KMS-11 (cell line): ENCODE results near the gene UBE2L3.
A peak's percentile ranks its signal among the peaks of the same experiment; 100 is the strongest.

Experiments used
- H2AFZ ChIP-seq: fragments of 200-600 bp; sonication (generic); 2 replicates; pipeline ENCODE4 v1.6.1; 2016; ENCODE audit warnings: antibody characterized with exemption, mixed run types, low read depth
- H3K27ac ChIP-seq: fragments of 200-600 bp; sonication (generic); 2 replicates; pipeline ENCODE4 v1.6.1; 2016; ENCODE audit warnings: mild to moderate bottlenecking, mixed run types
- H3K27me3 ChIP-seq: fragments of 200-600 bp; sonication (generic); 2 replicates; pipeline ENCODE4 v1.6.1; 2017; ENCODE audit warnings: mild to moderate bottlenecking, low read depth, mixed run types, moderate library complexity; ENCODE audit not compliant: insufficient read depth
- H3K36me3 ChIP-seq: fragments of 200-600 bp; sonication (generic); 2 replicates; pipeline ENCODE4 v1.6.1; 2017; ENCODE audit warnings: mild to moderate bottlenecking, mixed run types; ENCODE audit not compliant: insufficient read depth
- H3K4me1 ChIP-seq: fragments of 200-600 bp; sonication (generic); 2 replicates; pipeline ENCODE4 v1.6.1; 2016; ENCODE audit warnings: mild to moderate bottlenecking, low read depth, mixed run types; ENCODE audit not compliant: poor library complexity, severe bottlenecking
- H3K4me2 ChIP-seq: fragments of 200-600 bp; sonication (generic); 2 replicates; pipeline ENCODE4 v1.7.0; 2016; ENCODE audit warnings: mild to moderate bottlenecking, mixed run types
- H3K4me3 ChIP-seq: fragments of 200-600 bp; sonication (generic); IDR thresholded peaks from 2 replicates; pipeline ENCODE4 v1.6.1; 2017; ENCODE audit warnings: low read depth, low read length, mixed read lengths; ENCODE audit not compliant: insufficient read depth
- H3K79me2 ChIP-seq: fragments of 200-600 bp; sonication (generic); 2 replicates; pipeline ENCODE4 v1.6.1; 2016; ENCODE audit warnings: low read depth, mixed run types; ENCODE audit not compliant: insufficient read depth
- H3K9ac ChIP-seq: fragments of 200-600 bp; sonication (generic); 2 replicates; pipeline ENCODE4 v1.6.1; 2016; ENCODE audit warnings: mild to moderate bottlenecking, mixed run types
- H4K20me1 ChIP-seq: fragments of 200-600 bp; sonication (generic); 2 replicates; pipeline ENCODE4 v1.6.1; 2016; ENCODE audit warnings: mild to moderate bottlenecking, mixed run types; ENCODE audit not compliant: insufficient read depth
- TF ChIP-seq, protein P1 (sequence below): fragments of 200-600 bp; sonication (generic); conservative IDR thresholded peaks from 2 replicates; pipeline ENCODE4 v1.6.1; 2017; ENCODE audit warnings: low read depth, mild to moderate bottlenecking, antibody characterized with exemption, low read length, moderate library complexity, mixed read lengths

UBE2L3 gene

DNA sequence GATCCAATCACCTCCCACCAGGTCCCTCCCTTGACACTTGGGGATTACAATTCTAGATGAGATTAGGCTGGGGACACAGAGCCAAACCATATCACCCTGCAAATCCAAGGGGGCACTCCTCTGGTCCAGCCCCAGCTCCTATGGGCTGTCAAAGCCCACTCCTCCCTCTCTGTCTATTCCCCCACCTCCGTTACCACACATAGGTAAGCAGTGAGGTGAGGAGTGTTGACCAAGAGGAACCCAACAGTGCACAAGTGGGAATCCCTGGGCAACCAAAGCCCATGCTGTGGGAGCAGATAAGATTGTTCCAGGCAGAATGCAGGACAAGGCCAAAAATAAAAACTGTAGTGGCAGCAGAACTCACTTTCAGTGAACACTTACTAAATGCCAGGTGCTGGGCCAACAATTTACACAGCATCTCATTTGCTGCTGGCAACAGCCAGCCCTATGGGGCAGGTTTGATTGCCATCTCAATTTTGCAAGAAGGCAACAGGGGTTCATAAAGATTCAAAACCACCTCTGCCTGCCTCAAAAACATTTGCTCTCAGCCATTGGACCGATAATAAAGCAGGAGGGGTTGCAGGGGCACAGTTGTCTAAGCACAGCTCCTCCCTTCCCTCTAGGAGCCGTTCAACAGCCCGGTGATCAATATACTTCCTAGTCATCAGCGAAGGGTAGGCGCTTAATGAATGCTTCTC lies 83.5 kb downstream of the UBE2L3 start:
- H3K27me3 ChIP-seq, result no peaks in the 10 kb centered on the region
- H3K9ac ChIP-seq, result peak overlapping the region; percentile 69; the same call in 1 of the 2 replicates
- no peaks in the 10 kb centered on the region; the same call in 1 of the 2 replicates for H3K36me3 ChIP-seq
- TF ChIP-seq, protein P1, sequence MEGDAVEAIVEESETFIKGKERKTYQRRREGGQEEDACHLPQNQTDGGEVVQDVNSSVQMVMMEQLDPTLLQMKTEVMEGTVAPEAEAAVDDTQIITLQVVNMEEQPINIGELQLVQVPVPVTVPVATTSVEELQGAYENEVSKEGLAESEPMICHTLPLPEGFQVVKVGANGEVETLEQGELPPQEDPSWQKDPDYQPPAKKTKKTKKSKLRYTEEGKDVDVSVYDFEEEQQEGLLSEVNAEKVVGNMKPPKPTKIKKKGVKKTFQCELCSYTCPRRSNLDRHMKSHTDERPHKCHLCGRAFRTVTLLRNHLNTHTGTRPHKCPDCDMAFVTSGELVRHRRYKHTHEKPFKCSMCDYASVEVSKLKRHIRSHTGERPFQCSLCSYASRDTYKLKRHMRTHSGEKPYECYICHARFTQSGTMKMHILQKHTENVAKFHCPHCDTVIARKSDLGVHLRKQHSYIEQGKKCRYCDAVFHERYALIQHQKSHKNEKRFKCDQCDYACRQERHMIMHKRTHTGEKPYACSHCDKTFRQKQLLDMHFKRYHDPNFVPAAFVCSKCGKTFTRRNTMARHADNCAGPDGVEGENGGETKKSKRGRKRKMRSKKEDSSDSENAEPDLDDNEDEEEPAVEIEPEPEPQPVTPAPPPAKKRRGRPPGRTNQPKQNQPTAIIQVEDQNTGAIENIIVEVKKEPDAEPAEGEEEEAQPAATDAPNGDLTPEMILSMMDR, result no peak
- H3K4me1 ChIP-seq, result peaks cover 46% of the 10 kb centered on the region
- H4K20me1 ChIP-seq, result no peaks in the 10 kb centered on the region
- H2AFZ ChIP-seq, result peak overlapping the region; percentile 43; the same call in 1 of the 2 replicates
- H3K27ac ChIP-seq, result peak overlapping the region; percentile 75
- peaks cover 19% of the 10 kb centered on the region; the same call in 1 of the 2 replicates for H3K79me2 ChIP-seq
- peak overlapping the region; percentile 80 for H3K4me2 ChIP-seq
- no peak overlapping the region for H3K4me3 ChIP-seq

DNA sequence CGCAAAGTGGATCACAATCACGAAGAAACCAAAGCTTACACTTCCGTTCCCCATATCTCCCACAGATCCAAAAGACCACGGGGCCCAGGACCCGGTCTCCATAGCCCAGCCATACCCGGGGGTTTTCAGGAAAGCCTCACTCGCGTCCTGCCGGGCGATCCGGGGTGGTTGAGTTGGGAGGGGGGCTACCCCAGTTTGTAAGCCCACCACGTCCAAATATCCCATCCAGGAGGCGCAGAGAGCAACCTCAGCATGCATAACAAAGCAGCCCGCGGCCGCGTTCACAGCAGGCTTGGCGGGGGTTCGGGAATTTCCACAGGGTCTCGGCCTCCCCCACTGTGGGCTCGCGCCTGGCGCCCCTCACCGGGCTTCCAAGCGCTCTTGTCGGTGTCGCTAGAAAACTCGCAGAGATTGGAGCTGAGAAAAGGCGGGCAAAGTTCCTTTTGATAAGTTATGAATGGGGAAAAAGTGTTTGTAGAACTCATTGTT lies 84.1 kb downstream of the UBE2L3 start:
- Histone ChIP-seq H3K4me3 (no peak overlapping the region), H2AFZ (peak overlapping the region; percentile 43), H3K4me1 (peaks cover 41% of the 10 kb centered on the region), H3K27ac (peak overlapping the region; percentile 75), H4K20me1 (no peaks in the 10 kb centered on the region), H3K79me2 (peaks cover 19% of the 10 kb centered on the region; the same call in 1 of the 2 replicates), H3K36me3 (no peaks in the 10 kb centered on the region; the same call in 1 of the 2 replicates), H3K27me3 (no peaks in the 10 kb centered on the region), H3K4me2 (peak overlapping the region; percentile 80), H3K9ac (peak overlapping the region; percentile 69)
- TF ChIP-seq, protein P1, result no peak

DNA sequence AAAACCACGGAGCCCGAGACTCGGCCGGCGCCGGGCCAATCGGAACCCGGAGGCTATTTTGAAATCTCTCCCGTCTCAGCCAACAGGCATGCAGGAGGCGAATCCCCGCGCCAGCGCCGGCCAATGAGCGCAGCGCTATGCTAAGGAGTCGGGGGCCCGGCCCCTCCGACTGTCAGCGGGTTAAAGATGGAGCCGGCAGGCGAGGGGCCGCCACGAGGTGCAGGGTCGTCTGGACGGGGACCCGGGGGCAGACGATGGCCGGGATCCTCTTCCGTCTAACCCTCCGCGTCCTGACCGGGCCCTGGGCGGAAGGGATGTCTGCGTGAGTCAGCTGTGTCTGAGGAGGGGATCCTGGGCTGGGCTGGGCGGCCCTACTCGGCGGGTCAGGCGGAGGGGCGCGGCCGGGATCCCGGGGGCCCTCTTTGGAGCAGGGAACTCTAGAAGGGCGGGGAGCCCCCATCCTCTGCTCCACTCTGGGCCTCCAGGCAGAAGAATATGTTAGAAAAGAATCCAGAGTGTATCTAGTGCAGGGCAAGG lies 84.6 kb downstream of the UBE2L3 start:
- Histone ChIP-seq H3K79me2 (peaks cover 16% of the 10 kb centered on the region; the same call in 1 of the 2 replicates), H3K36me3 (no peaks in the 10 kb centered on the region; the same call in 1 of the 2 replicates), H3K27ac (peak overlapping the region; percentile 75), H4K20me1 (no peaks in the 10 kb centered on the region), H3K9ac (peak overlapping the region; percentile 69), H3K4me2 (peak overlapping the region; percentile 80), H3K4me3 (no peak overlapping the region), H3K4me1 (peaks cover 40% of the 10 kb centered on the region), H3K27me3 (no peaks in the 10 kb centered on the region), H2AFZ (peak overlapping the region; percentile 43)
- TF ChIP-seq, protein P1, result no peak

DNA sequence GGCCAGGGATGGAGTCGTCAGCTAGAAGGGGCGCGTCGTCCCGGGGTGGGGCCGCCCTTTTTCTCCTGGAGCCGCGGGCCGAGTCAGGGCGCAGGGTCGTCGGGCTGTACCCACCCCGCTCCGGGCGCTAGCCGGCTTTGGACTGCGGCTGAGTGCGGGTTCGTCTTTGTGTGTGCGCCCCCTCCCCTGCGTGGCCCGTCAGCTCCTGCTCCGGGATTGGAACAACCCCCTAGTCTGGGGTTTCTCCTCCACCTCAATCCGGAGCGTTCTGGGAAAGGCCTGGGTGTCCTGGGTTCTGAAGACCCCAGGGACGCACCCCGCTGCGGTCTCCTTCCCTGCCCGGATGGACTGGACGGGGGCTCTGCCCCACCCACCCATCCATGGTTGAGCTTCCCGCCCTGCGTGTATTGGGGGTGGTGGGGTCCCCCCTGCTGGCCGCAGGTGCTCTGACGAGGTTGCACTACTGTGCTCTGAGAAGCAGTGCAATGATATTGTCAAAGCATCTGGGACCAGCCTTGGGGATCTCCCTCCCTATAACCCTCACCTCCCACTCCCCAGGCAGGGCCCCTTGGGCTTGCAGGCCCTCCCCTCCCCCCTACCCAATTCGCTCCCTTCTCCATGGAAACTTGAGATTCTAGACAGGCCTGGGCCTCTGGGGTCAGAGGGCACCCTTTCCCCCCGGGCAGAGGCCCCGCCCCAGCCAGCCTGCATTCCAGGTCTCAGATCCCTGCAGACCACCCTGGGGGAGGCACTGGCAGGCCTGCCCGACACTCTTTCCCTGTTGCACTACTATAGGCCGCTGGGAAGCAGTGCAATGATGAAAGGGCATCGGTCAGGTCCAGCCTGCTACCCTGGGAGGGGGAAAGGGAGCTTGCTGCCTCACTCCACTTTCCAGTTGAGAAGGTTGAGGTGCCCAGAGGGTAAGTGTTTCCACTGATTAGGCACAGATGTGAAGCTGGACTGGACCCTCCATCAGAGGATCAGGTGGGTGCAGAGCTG lies 85.3 kb downstream of the UBE2L3 start:
- no peaks in the 10 kb centered on the region for H3K27me3 ChIP-seq
- H3K4me1 ChIP-seq, result peaks cover 38% of the 10 kb centered on the region
- H3K79me2 ChIP-seq, result peaks cover 13% of the 10 kb centered on the region; the same call in 1 of the 2 replicates
- peak overlapping the region; percentile 43 for H2AFZ ChIP-seq
- H3K4me2 ChIP-seq, result peak overlapping the region; percentile 60
- H3K4me3 ChIP-seq, result no peak overlapping the region
- peak overlapping the region; percentile 69 for H3K9ac ChIP-seq
- no peaks in the 10 kb centered on the region for H4K20me1 ChIP-seq
- H3K27ac ChIP-seq, result peak overlapping the region; percentile 75
- no peaks in the 10 kb centered on the region; the same call in 1 of the 2 replicates for H3K36me3 ChIP-seq
- TF ChIP-seq, protein P1, result no peak
